Gastroesophageal sphincter (tissue), 3 donors: ENCODE results near the gene RPL27A.

ENCODE experiments used
- CTCF ChIP-seq, 4 experiments: fragments of 200-600 bp in 2 of 4; fragments of 450-650 bp in 2 of 4; sonication (generic) in 1 of 4; IDR thresholded peaks; one replicate each; pipeline ENCODE4 v1.5.1; 2017 to 2019; ENCODE audit warnings: antibody characterized with exemption in 4 of 4, mild to moderate bottlenecking in 2 of 4, moderate library complexity in 2 of 4
- EP300 ChIP-seq: sonication (generic); formaldehyde crosslinking; IDR thresholded peaks from one replicate; pipeline ENCODE4 v1.6.1; 2017; ENCODE audit warnings: antibody characterized with exemption, mild to moderate bottlenecking
- POLR2A ChIP-seq, 2 donors: fragments of 450-650 bp; IDR thresholded peaks; one replicate each; pipeline ENCODE4 v1.6.1; 2017; ENCODE audit warnings: antibody characterized with exemption in 2 of 2, mild to moderate bottlenecking in 2 of 2, moderate library complexity in 1 of 2

GRCh38 chr11:8723711-8724110, 41.1 kb downstream of the RPL27A start:
- TF ChIP-seq EP300 (no peak), CTCF (IDR thresholded peaks at IDR 0.05) (no peak), POLR2A (IDR thresholded peaks at IDR 0.05) (no peak)
